HG03039 (cell line): Measurements from ENCODE around the gene SLC9A9.
"Not testable (repeated sequence)": the region's sequence is repeated elsewhere in the genome, so short reads cannot be mapped to it uniquely, and the experiment has no call there.

Experiments used
- ATAC-seq: cut with Tn5 transposase; IDR thresholded peaks from one replicate; pipeline ENCODE4 v1.9.1; 2021; ENCODE audit warnings: mild to moderate bottlenecking, moderate library complexity; ENCODE audit not compliant: unreplicated experiment

Gene SLC9A9

GRCh38 chr3:143699424-143699823, 148.8 kb downstream of the SLC9A9 start:
- no peak for ATAC-seq

GRCh38 chr3:143698682-143699303, 149.5 kb downstream of the SLC9A9 start:
- no peak for ATAC-seq

- ATAC-seq: no peak
Observed at GRCh38 chr3:143697975-143698374, 150.3 kb downstream of the SLC9A9 start.

- not testable (repeated sequence) for ATAC-seq
Observed at GRCh38 chr3:143695333-143695732, 152.9 kb downstream of the SLC9A9 start.

- ATAC-seq: no peak
Observed at GRCh38 chr3:143693506-143693905, 154.8 kb downstream of the SLC9A9 start.

- ATAC-seq: no peak
Observed at GRCh38 chr3:143686638-143687197, 161.6 kb downstream of the SLC9A9 start.

GRCh38 chr3:143685491-143685890, 162.8 kb downstream of the SLC9A9 start:
- no peak for ATAC-seq

- no peak for ATAC-seq
Observed at GRCh38 chr3:143677430-143677829, 170.8 kb downstream of the SLC9A9 start.

GRCh38 chr3:143676747-143677146, 171.5 kb downstream of the SLC9A9 start:
- no peak for ATAC-seq

- ATAC-seq: no peak
Observed at GRCh38 chr3:143676021-143676420, 172.2 kb downstream of the SLC9A9 start.

- peak; percentile 56 for ATAC-seq
Observed at GRCh38 chr3:143674100-143674968, 173.9 kb downstream of the SLC9A9 start.

GRCh38 chr3:143672396-143673165, 175.7 kb downstream of the SLC9A9 start:
- ATAC-seq: no peak

GRCh38 chr3:143671626-143672025, 176.6 kb downstream of the SLC9A9 start:
- ATAC-seq: no peak

GRCh38 chr3:143668924-143669790, 179.1 kb downstream of the SLC9A9 start:
- ATAC-seq: peak; percentile 91

GRCh38 chr3:143668385-143668784, 179.9 kb downstream of the SLC9A9 start:
- no peak for ATAC-seq

GRCh38 chr3:143661677-143662076, 186.6 kb downstream of the SLC9A9 start:
- no peak for ATAC-seq

GRCh38 chr3:143658861-143659260, 189.4 kb downstream of the SLC9A9 start:
- ATAC-seq: no peak

GRCh38 chr3:143658116-143658515, 190.2 kb downstream of the SLC9A9 start:
- ATAC-seq: no peak

GRCh38 chr3:143657391-143657790, 190.9 kb downstream of the SLC9A9 start:
- ATAC-seq: no peak

GRCh38 chr3:143654906-143655305, 193.4 kb downstream of the SLC9A9 start:
- ATAC-seq: no peak
